ENCODE results near the gene NOVA2. TPM values are rescaled to one million over a fixed set of nuclear protein-coding genes. Genes with fewer than 3 reads are reported as not detected.

NOVA2 gene
- polyA plus RNA-seq, 1 of the 3 experiments (the other 2 are of a cell fraction) = 1.9 TPM

GRCh38 chr19:45985321-45985720 is 11.7 kb upstream of the NOVA2 start:
- Histone ChIP-seq H3K4me1 (ENCODE audit: control insufficient read depth in 1 of 2, insufficient read depth in 2 of 2, low read depth in 1 of 2, low read length in 1 of 2) (no peaks in the 10 kb centered on the region), H3K4me2 (no peak overlapping the region), H4K20me1 (ENCODE audit: insufficient read depth) (no peaks in the 10 kb centered on the region), H3K9me3 (no peaks in the 10 kb centered on the region), H3K9me2 (no peaks in the 10 kb centered on the region), H2AFZ (ENCODE audit: low read depth) (no peak overlapping the region), H3F3A (replicated peaks; ENCODE audit: insufficient read depth) (no peaks in the 10 kb centered on the region), H3K4me3 (ENCODE audit: low read depth in 2 of 2, low read length in 1 of 2) (no peak overlapping the region), H3K27ac (ENCODE audit: low read depth in 2 of 2, low read length in 1 of 2) (no peak overlapping the region), H3K36me3 (replicated peaks in 1 of 2; ENCODE audit: control insufficient read depth in 1 of 2, insufficient read depth in 2 of 2, low read length in 1 of 2) (no peaks in the 10 kb centered on the region), H3K27me3 (ENCODE audit: insufficient read depth) (no peaks in the 10 kb centered on the region; the same call in 1 of the 2 replicates), H3K79me2 (ENCODE audit: insufficient read depth) (no peaks in the 10 kb centered on the region), H3K9ac (no peak overlapping the region)
- ChIA-PET CTCF (no interaction called here), POLR2A (no interaction called here)
- no peak for TF ChIP-seq CTCF (IDR thresholded peaks at IDR 0.05)
- TF ChIP-seq RXRA (IDR thresholded peaks at IDR 0.05; ENCODE audit: borderline replicate concordance, low read depth) = no peak
- TF ChIP-seq REST (IDR thresholded peaks at IDR 0.05; ENCODE audit: low read depth, low read length) = no peak
- no peak for TF ChIP-seq EP300 (IDR thresholded peaks at IDR 0.05; ENCODE audit: borderline replicate concordance in 1 of 2, low read depth in 1 of 2, low read length in 1 of 2)
- TF ChIP-seq RAD21 (IDR thresholded peaks at IDR 0.05; ENCODE audit: low read length) = no peak
- no peak for TF ChIP-seq TEAD4 (IDR thresholded peaks at IDR 0.05; ENCODE audit: borderline replicate concordance, insufficient read depth)
- no peak for TF ChIP-seq TCF12 (IDR thresholded peaks at IDR 0.05)
- no peak for TF ChIP-seq ZBTB33 (IDR thresholded peaks at IDR 0.05; ENCODE audit: borderline replicate concordance, low read depth)
- no peak for TF ChIP-seq CHD2 (IDR thresholded peaks at IDR 0.05; ENCODE audit: low read length, partially characterized antibody)
- TF ChIP-seq ELF1 (IDR thresholded peaks at IDR 0.05) = no peak
- no peak for TF ChIP-seq USF2 (IDR thresholded peaks at IDR 0.05; ENCODE audit: borderline replicate concordance, low read depth, low read length)
- no peak for TF ChIP-seq JUND (IDR thresholded peaks at IDR 0.05)
- no peak for TF ChIP-seq YY1 (IDR thresholded peaks at IDR 0.05; ENCODE audit: low read depth)
- TF ChIP-seq TAF1 (IDR thresholded peaks at IDR 0.05; ENCODE audit: borderline replicate concordance, low read depth, low read length) = no peak
- no peak for TF ChIP-seq NFIC (IDR thresholded peaks at IDR 0.05; ENCODE audit: borderline replicate concordance)
- TF ChIP-seq PBX3 (IDR thresholded peaks at IDR 0.05) = no peak
- TF ChIP-seq EZH2phosphoT487 (IDR thresholded peaks at IDR 0.05; ENCODE audit: borderline replicate concordance, low read depth) = no peak
- no peak for TF ChIP-seq GATA2 (CRISPR knock-in tag; IDR thresholded peaks at IDR 0.05)
- no peak for TF ChIP-seq RFX5 (IDR thresholded peaks at IDR 0.05; ENCODE audit: low read length)
- WGBS (ENCODE audit: low lambda C conversion rate) = 81% methylated on average over 7 of the region's 7 CpGs
- DNase-seq = no peak
